EH (cell line): Measurements from ENCODE around the gene ARMH1.
A peak's percentile ranks its signal among the peaks of the same experiment; 100 is the strongest.

Experiments used
- DNase-seq: peaks from one replicate; pipeline ENCODE4 v3.0.0-alpha.2; 2015; ENCODE audit warnings: low read depth

The ARMH1 gene

DNA sequence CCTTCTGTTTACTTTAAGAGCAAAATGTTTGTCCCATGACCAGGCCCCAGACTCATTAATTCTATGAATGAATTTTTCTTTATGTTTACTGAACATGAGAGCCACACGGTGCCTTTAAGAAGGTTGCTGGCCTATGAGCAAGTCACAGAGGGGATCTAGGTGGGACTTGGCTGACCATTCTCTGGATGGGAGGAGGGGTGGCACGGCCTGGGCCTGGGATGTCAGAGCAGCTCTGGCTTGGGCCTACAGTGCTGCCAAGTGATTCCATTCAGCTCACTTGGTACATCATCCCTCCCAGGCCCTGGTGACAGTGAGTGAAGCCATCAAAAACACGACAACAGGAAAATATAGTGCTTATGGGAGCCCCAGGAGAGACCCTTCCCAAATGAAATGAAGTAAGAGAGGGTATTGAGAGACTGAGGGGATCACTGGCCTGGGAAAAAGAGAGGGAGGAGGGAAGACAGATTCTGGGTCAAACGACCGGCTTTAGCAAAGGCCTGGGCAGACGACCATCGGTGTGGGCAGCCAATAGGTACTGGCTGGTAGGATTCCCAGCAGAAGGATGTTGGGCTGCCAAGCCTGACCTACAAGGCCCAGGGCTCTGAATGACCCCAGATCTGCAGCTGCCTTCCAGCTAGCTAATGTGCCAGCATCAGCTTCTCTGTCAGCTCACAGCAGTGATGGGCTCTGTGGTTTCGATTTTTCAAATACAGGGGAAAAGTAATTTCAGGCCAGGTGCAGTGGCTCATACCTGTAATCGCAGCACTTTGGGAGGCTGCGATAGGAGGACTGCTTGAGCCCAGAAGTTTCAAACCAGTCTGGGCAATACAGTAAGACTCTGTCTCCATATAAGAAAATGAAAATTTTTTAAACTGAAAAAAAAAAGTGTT, 3.5 kb upstream of the ARMH1 start:
- no peak for DNase-seq

GRCh38 chr1:44672254-44672955, 2.1 kb upstream of the ARMH1 start:
- peak; percentile 76 for DNase-seq

DNA sequence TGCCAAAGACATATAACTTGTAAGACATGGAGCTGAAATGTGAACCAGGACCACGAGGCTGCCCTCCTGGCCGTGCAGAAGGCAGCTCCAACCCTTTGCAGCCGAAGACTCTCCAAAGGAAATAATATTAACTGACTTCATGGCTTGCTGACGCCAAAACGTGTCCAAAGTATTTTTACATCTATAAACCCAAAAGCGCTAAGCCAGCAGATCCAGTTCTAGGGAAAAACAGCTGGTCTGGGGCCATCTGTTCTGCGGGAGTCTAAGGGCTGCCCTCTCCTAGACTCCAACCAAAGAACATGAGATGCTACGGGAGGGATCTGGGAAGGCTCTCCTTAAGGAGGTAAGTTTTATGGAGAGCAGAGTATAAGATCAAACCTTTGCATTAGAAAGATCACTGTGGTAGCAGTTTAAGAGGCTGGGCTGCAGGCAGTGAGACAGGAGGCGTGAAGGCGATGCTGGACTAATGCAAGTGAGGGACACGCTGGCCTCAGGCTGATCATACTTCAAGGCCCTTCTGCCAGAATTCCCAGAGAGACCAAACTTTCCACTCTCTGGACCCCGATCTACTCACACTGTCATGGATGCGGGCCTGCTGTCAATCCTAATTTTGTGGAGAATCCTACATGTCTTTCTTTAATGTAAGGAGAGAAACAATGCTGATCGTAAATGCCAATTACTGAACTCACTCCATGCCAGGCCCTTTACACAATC, 1.4 kb upstream of the ARMH1 start:
- DNase-seq: no peak

DNA sequence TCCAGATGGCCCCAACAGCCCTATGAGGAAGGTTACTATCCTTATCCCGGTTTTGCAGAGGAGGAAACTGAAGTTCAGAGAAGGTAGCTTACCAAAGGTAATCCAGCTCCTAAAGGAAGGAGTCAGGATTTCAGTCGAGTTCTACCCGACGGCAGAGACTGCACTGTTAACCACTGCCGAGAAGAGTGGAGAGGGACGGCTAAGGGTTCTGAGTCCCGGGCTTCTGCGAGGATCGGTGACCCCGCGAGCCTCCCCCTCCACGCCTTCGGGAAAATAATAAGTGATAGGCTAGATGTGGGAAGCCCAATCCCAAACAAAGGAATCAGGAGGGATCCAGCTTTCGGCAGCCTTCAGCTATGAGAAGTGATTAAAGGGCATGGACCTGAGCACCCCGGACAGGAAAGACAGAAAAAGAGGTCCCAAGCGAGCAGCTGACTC, 820 bp upstream of the ARMH1 start:
- no peak for DNase-seq

GRCh38 chr1:44675186-44675585, 672 bp downstream of the ARMH1 start:
- no peak for DNase-seq

DNA sequence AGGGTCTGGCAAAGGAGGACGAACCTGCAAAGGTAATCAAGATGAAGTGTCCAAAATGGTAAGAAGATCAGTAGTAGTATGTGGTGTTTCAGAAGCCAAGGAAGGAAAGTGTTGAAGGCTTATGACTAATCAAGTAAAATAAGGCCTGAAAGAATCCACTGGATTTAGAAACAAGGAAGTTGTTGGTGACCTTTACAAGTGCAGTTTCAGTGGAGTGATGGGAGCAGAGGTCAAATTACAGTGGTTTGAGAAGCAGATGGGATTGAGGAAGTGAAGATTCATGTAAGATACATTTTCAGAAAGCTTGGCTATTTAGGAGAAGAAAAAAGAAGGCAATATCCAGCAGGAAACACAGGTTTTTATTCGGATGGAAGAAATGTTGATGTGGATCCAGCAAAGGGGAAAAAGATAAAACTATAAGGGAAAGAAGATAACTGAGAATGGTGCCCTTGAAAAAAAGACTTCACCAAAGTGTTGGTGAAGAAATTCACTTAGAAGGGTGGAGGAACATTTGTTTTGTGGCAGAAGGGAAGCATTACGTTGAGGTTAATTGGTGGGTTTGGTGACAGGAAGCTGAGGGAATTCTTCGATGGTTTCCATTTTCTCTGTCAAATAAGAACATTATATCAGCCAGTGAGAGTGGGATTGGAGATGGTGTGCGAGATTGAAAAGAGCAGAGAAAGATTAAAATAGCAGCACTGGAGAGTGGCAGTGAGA, 2.1 kb downstream of the ARMH1 start:
- DNase-seq: peak; percentile 89

GRCh38 chr1:44677201-44677766, 2.8 kb downstream of the ARMH1 start:
- DNase-seq: peak; percentile 70

- no peak for DNase-seq
Observed at GRCh38 chr1:44678120-44678519, 3.6 kb downstream of the ARMH1 start.

GRCh38 chr1:44678626-44679025, 4.1 kb downstream of the ARMH1 start:
- DNase-seq: no peak

DNA sequence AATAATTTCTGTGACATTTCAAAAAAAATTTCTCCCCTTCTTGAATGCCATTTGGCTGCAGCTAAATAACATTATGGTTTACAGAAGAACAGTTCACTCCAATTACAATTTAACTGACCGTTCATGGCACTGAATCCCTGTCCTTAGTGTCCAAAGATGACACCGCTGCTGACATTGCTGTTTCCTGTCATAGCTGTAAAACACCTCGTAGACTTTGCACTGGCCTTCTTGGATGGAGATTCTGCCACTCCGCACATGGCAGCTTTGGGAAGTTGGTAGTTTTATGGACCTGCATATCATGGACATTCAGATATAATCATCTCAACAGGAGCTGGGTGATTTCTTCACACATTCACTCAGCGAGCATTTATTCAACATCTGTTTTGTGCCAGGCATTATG, 5.0 kb downstream of the ARMH1 start:
- no peak for DNase-seq

DNA sequence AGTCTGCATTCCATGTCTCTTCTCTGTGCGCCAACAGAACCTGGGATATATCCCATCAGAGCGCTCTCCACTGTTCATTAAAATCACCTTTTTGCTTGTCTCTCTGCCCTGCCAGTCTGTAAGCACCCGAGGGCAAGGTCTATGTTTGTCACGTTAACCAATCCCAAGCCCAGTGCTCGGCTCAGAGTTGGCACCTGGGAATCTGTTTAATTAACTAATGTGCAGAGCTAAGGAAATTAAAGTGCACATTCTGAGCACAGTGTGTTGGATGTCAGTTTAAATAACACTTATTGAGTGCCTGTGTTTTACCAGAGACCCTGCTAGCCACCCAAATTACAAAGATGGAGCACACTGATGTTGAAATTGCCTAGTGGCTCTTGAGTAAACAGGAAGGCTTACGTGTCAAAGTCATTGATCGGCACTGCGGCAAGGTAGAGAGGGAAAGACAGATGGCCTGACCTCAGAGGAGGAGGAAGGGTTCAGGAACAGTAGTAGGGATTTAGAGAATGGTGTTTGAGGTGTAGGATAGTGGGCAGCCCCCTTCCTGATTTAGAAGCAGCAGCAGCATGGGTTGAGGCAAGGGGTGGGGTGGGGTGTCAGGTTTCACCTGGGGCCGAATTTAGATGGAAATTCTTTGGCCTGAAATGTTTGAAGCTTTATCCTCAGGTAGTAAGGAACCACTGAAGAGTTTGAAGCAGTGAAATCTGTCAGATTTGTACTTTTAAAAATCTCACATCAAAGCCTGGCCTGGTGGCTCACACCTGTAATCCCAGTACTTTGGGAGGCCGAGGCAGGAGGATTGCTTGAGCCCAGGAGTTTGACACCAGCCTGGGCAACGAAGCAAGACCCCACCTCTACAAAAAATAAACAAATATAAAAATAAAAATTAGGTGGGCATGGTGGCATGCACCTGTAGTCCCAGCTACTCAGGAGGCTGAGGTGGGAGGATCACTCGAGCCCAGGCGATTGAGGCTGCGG, 7.7 kb downstream of the ARMH1 start:
- no peak for DNase-seq

DNA sequence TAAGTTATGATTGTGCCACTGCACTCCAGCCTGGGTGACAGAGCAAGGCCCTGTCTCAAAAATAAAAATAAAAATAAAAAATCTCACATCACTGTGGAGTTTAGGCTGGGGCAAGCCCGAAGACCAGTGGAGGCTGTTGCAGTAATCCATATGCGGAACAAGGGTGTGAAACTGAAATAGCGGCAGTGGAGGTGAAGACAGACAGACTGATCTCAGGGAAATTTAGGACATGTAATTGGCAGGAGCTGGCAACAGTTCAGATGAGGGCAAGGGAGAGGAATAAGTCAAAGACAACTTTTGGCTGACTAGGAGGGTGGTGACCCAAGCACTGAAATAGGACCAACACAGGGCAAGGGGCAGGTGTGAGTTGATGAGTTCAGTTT, 8.4 kb downstream of the ARMH1 start:
- DNase-seq: no peak

DNA sequence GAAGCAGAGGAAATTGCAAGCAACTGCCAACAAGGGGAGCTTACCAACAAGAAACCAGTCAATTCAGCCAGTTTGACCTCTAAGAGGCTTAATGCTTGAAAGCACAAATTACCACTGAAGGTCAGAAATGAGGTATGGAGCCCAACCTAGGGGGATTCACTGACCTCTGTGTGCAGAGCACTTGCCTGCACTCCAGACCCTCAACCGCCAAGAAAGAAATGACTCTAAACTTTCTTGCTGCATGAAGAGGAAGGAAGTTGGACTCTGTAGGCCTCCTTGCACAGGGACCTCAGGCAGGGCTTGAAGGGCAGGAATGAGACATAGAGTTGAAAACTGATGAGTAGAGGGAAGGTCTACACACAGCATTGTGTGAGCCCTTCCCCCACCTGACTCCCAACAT, 10.0 kb downstream of the ARMH1 start:
- no peak for DNase-seq

GRCh38 chr1:44685218-44685617, 10.7 kb downstream of the ARMH1 start:
- DNase-seq: no peak

DNA sequence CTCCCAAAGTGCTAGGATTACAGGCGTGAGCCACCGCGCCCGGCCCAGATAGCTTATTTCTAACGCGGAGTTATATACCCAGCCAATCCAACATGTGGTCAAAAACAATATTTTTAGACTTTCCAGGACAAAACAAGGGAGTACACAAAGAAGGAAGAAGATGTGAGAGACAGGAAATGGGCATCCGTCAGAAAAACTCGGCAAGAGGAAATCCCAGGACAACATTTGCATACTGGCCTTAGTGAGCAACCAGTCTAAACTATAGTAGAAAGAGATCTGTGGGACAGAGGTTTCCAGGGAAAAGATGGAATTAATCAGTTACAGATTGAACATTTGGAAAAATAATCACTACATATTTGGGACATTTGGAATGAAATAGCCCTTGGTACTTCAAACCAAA, 11.4 kb downstream of the ARMH1 start:
- peak; percentile 9 for DNase-seq

GRCh38 chr1:44688760-44689446, 14.4 kb downstream of the ARMH1 start:
- no peak for DNase-seq

- no peak for DNase-seq
Observed at GRCh38 chr1:44689447-44689765, 14.9 kb downstream of the ARMH1 start.

- no peak for DNase-seq
Observed at GRCh38 chr1:44693159-44693558, 18.6 kb downstream of the ARMH1 start.

DNA sequence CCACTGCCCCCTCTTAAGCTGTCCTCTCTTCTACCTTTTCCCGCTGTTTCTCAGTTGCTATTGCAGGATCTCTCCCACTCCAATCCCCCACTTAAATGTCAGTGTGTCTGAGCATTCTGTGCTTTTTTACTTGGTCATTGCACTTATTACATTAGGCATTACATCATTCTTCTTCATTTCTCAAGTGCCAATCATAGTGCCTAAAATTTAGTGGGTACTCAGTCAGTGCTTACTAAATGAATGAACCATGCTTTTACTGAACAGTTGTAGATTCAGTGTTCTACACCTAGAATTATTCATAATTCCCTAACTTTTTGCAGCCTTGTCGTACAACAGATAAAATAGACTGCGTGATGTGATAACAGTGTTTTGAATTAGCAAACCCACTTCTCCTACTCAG, 19.4 kb downstream of the ARMH1 start:
- no peak for DNase-seq

- DNase-seq: no peak
Observed at GRCh38 chr1:44694863-44695478, 20.5 kb downstream of the ARMH1 start.
